T-helper 2 cell (primary cell): ENCODE measurements around the gene TLL2.
"Not testable (repeated sequence)": the region's sequence is repeated elsewhere in the genome, so short reads cannot be mapped to it uniquely, and the experiment has no call there.

Experiments used
- DNase-seq, 5 experiments: peaks; one replicate each; pipeline versions ENCODE4 v3.0.0 to v3.0.0-alpha.2; 2012 to 2022
- total RNA-seq, 2 donors: gene quantifications; one replicate each; lab custom pipeline; 2026; lab: John Stamatoyannopoulos, UW

TLL2 gene
- 0 to 0.47 reads per million in 2 donors for total RNA-seq

DNA sequence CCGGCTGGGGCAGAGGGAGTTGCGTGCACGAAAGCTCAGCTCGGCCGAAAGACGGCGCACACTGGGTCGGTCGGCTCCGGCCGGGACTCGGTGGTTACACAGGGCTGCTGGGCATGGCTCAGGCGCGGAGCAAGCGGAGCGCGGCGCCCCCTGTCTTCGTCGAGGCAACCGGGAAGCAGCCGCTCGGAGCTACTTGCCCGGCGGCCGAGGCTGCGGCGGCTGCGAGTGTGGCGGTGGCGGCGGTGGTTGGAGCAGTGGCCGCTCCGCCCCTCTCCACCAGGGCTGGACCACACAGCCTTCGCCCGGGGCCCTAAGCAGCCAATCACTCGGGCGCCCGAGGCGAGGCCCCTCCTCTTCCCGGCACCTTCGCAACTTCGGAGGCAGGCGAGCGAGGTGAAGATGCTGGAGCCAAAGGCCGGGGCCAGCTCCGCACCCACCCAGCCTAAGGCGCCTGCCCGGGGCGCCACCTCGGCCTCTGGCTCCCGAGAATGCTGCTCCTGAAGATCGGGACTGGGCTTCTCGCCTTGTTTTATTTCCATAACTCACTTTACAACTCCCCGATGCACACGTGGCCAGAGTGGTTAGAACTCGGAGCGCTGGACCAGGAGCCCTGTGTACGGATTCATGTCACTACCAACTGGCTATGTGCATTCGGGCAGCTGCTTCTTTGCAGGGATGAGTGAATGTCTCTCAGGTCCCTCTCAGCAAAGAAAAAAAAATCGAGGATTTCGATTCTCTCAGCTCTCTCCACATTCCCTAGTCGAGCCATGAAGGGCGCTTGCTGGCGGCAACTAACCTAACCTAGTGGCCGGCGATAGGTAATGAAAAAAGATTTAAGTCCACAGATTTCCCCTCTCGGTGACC lies at the start of gene TLL2:
TLL2 (minus strand) TSS at position 229 of the 864 bp plus-strand sequence. CDS start 241 bp downstream, outside the sequence.
- peak in 4 of 5 experiments; percentile 16 to 72 (median 38) for DNase-seq

DNA sequence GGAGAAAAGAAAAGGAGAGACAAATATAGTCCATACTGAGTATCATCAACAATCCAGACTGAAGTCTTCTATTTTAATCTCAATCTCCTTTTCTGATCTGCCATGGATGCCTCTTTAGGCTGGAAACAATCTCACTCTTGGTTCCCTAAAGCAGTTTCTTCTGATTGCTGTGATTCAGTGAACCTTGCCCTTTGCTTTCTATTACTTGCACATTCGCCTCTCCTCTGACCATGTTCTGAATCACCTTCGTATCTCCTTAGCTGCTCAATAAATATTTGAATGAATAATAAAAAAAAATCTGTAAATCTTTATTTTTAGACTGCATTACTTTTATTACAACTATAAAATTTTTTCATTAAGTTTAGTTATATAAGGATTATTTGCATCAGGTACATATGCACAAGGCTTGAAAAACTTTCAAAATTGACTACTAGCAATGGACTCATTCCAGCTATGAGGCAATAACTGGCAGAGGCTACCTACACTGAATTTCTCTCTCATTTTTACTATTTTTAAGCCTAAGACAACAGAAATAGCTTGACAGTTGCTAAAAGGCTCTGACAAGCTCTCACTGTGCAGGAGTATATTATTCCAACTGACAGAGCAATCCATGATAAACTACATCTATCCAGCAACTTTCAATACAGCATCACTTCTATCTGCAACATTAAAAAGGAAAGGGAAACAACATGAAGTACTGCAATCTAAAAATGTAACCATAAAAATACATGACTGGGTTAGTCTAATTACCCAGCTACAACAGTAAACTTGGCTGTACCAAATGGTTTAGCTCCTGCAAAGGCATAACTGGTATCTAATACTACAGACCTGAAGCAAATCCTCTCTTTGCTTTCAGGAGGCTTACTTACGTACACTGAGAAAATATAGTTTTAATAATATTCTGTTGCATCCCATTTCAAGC lies 47.5 kb upstream of the TLL2 start:
- no peak for DNase-seq

DNA sequence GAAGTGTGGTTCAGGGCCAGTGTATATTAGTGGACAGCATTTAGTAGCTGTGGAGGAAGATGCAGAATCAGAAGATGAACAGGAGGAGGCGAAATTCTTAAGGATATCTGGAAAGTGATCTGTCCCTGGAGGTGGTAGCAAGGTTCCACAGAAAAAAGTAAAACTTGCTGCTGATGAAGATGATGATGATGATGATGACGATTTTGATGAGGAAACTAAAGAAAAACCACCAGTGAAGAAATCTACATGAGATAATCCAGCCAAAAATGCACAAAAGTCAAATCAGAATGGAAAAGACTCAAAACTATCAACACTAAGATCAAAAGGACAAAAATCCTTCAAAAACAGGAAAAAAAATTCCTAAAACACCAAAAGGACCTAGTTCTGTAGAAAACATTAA lies 46.8 kb upstream of the TLL2 start:
- DNase-seq: no peak

DNA sequence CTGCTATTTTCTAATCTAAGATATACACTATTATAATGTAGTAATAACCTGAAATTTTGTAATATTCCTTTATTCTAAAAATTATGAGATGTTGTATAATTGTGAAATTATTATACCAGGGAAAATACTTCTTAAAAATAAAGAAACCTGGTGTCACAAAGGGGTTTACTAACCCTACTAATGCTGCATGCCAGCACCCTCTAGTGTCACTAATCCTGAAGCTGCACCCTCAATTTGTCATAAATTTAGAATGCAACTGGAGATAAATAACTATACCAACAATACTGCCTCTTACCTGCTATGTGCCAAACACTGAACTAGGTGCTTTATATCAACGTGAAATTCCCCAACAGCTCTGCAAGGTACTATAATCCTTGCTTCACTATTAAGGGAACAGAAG lies 42.3 kb upstream of the TLL2 start:
- DNase-seq: peak in 1 of 5 experiments; percentile 15

DNA sequence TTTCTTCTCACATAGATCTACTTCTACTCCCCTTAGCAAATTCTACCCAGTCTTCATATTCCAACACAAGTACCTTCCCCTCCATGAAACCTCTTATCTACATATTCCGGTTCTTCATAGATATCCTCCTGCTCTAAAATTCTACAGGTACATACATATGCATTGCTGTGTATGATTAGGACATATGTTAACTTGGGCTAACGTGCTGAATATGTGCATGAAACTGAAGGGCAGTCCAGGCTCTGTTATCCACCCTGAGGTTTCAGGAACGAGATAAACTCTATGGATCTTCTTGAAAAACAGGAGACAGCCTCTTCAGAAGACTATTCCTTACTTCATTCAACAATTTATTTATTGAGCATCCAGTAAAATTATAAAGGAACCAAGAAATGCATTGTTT lies 41.6 kb upstream of the TLL2 start:
- DNase-seq: no peak

DNA sequence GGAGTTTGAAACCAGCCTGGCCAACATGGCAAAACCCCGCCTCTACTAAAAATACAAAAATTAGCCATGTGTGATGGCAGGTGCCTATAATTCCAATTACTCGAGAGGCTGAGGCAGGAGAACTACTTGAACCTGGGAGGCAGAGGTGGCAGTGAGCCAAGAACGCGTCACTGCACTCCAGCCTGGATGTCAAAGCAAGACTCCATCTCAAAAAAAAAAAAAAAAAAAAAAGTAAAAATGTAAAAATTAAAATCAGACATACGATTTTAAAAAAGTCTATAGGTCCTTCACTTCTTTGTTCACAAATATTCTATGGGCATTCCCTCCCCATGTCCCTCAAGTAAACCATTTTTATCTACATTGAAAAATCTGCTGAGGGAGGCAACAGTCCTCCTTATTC lies 34.9 kb upstream of the TLL2 start:
- no peak for DNase-seq

DNA sequence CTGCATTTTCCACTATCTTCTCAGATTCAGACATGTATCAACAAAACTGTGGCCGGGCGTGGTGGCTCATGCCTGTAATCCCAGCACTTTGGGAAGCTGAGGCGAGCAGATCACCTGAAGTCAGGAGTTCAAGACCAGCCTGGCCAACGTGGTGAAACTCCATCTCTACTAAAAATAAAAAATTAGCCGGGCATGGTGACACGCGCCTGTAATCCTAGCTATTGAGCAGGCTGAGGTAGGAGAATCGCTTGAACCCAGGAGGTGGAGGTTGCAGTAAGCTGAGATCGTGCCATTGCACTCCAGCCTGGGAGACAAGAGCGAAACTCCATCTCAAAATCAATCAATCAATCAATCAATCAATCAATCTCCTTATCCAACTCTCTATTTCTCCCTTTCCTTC lies 31.8 kb upstream of the TLL2 start:
- not testable (repeated sequence) for DNase-seq

DNA sequence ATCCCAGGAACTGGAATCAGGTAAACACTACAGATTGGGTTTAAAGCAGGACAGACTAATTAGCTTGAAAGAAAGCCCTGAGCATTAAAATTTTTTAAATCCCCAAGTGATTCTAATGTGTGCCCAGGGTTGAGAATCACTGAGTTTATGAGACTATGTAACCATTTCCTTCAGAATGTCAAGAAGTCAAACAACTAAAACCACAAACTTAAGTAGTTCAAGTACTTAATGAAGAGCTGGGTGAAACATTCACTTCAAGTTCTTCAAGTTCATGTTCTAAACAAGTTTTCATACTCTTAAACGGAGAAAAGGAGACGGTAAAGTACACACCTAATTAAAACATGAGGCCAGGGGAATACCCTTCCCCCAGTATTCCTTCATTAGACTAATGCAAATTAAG lies 28.2 kb upstream of the TLL2 start:
- DNase-seq: no peak

DNA sequence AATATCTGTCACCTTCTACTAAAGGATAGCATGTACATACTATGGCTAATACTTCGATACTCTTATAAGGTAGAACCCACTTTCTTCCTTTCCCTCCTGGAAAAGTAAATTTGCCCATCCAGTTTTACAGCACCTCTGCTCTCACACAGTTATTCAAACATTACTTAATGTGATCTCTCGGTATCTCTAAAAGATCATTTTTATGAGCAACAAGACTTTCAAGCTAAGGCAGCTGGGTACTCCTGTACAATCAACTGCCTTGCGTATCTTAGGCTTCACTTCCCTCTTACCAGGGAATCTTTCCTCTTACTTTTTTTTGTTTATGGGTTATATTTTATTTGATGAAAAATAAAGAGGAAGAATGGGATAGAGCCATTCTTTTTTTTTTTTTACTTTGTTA lies 26.5 kb upstream of the TLL2 start:
- no peak for DNase-seq

DNA sequence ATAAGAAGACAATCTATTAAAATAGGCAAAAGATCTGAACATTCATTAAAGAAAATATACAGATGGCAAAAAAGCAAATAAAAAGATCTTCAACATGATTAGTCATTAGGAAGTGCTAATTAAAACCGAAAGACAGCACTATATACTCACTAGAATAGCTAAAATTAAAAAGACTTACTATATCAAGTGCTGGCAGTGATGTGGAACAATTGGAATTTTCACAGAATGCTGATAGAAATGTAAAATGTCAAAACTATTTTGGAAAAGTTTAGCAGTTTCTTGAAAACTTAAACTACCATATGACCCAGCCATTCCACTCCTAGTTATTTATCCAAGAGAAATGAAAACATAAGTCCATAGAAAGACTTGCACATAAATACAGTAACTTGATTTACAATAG lies 25.0 kb upstream of the TLL2 start:
- DNase-seq: no peak

DNA sequence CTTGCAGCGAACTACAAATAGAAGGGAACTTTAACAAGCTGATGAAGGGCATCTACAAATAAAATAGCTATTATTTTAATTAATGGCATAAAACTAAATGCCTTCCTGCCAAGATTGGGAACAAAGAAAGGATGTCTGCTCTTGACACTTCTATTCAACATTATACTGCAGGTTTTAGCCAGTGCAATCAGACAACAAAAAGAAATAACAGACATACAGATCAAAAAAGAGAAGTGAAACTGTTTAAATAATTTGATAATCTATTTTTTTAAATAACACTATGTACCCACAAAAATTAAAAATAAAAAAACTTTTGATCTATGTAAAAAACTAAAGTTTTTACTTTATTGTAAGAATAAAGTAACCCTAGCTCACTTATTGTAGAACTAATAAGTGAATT lies 22.4 kb upstream of the TLL2 start:
- DNase-seq: no peak

DNA sequence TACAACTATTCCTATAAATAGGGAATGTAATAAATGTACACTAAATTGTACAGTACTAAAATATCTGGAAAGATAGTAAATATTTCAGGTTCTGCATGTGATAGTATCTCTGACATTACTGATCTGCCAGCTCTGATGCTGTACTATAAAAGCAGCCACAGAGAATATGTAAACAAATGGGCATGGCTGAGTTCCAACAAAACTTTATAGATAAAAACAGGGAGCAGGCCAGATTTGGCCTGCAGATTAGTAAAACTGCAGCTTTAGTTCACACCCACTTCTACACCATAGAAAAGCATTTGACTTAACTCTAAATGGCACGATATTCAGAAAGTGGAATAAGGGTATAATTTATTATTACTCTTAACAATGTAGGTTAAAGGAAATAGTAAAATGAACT lies 18.8 kb upstream of the TLL2 start:
- DNase-seq: no peak

DNA sequence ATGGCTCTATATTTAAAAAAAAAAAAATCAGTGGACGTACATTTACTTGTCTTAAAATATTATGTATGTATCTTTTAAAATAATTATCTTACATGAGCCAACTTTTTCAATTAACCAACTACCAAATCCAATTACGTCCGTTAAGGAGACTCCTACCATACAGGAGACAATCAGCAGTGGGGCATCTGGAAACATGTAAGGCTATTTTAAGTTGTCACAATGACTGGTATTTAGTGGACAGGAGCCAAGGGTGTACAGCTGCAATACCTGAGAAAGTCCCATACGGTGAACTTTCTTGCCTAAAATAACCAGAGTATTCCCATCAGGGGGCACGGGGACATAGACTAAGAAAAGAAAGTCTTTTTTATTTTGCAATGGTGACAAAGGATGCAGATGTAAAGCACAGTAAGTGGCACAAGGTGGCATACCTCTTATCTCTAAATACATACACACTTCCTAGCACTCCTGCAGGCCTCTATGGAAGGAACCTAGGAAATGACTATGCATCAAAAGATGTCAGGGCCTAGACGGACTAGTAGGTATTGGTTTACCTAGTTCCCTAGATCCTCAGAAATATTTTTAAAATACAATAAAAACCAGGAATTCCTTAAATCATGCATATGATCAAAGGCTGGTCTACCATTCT lies 16.0 kb upstream of the TLL2 start:
- DNase-seq: no peak

DNA sequence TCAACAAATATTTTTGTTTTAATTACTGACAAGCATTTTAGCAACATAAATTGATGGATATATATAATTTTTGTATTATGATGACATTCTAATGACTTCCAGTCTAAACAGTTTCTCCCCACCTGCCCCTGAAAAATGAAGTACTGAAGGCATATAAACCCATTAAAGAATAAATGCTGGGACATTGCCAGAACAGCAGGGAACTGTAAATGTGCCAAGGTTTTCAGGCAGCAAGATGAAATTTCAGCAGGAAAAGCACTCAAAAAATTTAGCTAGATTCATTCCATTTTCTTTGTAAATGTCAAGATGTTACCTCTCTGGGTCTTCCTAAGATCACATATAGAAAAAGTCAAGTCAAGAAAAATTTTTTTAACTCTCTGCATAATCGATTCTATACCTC lies 11.0 kb upstream of the TLL2 start:
- DNase-seq: no peak

DNA sequence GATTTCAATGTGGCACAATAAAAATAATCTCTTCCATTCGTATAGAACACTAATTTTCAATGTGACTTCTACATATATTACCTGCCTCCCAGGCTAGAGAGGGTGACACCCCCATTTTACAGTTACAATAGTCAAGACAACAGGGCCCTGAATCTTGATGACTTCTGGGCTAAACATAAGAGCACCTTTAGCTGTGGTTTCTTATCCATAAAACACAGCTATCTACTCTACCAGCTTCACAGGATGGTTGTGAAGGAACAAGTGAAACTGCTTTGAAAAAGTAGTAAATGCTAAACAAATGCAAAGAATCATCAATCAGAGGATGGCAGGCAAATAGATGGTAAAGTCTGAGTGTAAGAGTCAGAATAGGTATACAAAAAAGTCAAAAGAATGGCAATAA lies 3.6 kb upstream of the TLL2 start:
- DNase-seq: no peak

DNA sequence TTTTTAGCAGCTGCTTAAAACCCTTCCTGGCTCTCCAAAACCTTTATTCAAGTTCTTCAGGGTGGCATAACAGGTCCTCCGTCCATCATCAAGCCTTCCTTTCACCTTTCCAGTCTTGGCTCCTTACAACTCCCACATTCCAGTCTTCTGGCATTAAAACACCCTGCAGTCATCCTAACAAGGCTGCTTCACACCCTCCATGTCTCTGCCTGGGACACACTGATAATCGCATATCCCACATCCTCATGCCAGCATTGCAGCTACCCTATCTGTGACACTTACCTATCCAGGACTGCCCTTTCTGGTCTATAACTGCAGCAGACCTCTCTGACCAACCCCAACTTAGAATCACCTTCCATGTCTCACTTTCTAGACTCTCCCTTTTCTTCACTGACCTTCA lies 2.6 kb upstream of the TLL2 start:
- DNase-seq: no peak

DNA sequence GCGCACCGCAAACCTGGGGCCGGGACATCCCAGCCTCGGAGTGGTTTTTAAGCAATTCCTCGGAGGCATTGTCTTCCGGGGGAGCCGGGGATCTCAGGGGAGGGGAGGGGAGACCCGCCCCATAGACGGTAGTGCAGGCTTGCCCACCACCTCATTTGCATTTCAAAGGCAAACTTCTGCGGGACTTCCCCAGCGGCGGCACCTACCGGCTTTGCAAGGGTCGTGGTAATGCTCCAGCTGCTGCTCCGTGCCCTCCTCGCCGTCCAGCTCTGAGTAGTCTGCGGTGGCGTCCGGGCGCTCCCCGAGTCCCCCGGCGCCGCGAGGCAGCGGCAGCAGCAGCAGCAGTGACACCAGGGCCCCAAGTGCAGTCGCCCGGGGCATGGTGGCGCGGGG lies 425 bp downstream of the TLL2 start:
- DNase-seq: peak in 4 of 5 experiments; percentile 12 to 46 (median 31)

DNA sequence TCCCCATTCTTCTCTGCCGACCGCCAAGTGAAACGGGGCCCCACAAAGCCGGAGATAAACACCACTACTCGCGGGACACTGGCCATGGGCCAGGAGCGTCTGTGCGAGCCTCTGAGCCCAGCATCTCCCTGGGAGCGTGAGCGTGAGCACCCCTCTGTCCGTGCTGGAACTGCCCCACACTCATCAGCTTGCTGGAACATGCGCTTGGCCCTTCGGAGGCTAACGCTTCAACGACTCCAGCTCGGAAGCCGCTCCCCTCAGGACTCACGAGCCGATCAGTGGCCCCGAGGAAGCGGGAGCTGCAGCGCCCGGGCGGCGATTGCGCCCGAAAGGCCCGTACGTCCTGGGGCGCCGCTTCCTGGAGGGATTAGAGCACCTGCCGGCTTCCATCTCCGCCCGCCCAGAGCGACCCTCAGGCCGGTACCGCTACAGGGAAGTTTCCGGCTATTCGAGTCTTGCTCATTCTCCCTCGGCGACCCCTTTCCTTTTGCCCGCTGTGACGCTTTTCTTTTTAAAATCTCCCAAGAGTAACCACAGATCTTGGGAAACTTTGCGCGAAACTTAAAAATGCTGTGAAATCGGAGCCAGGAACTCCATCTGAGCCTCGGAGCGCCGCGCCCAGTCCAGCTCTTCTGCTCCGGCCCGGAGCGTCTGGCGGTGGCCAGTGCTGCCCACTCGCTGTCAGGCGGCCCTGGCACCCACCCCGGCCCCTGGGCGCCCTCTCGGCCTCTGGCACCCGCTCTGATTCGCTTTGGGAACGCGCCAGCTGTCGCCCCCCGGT lies 1.0 kb downstream of the TLL2 start:
- DNase-seq: peak in 1 of 5 experiments; percentile 3

DNA sequence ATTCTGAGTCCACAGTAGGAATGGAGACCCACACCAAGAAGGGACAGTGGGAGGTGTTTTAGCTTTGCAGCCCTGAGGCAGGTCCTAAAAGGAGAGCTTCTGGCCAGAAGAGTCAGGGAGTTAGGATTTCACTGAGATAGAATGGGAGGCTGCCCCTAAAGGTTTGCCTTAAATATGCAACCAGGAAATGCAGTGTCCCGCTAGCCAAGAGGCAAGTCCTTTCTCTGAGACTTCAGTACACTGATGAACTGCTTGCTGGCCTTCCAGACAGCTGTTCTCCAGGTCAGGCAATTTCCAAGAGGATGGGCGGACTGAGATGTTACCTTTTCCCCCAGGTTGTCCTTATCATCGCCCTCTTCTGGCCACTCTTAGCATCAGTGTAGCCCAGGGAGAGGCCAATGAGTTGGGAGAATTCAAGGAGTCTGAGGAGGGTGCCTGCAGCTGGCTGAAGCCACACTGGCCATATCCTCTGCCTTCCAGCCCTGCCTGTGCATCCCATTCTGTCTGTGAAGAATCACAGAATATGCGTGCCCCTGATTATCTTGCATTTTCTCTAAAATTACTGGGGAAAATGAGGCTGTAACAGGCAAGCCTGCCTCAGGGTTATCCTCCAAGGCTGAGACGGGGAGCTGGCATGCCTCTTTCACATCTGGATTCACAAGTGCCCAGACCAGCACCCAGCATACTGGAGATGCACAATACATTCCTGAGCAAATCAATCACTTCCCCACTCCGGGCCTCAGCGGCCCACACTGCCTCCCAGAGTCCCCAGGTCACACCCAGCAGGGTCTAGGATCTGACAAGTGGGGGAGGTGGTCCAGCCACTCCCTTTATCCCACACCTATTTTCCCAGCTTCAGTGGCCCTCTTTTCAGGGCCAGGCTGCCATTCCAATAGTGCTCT lies 2.4 kb downstream of the TLL2 start:
- peak in 1 of 5 experiments; percentile 8 for DNase-seq

DNA sequence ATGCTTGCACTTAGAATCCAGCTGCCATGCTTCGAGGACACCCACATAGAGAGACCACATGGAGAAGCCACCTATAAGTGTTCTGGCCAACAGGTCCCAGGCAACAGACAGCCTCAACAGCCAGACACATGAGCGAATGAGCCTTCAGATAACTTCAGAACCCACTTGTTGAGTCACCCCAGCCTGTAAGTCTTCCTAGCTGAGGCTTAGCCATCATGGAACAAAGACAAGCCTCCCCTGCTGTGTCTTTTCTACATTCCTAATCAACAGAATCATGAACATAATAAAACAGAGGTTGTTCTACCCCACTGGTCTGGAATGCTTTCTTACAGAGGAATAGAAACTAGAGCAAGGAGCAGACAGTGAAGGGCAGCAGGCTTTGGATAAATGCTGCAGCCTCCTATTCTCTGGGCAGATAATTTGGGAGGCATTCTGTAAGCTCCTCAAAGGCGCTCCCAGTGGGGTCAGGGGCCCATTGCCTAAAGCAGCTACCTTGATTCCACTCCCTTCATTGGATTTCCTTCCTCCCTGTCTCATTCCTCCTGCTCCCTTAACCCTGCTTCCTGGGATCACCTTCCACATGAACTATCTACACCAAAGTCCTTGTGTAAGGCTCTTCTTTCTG lies 4.6 kb downstream of the TLL2 start:
- no peak for DNase-seq

DNA sequence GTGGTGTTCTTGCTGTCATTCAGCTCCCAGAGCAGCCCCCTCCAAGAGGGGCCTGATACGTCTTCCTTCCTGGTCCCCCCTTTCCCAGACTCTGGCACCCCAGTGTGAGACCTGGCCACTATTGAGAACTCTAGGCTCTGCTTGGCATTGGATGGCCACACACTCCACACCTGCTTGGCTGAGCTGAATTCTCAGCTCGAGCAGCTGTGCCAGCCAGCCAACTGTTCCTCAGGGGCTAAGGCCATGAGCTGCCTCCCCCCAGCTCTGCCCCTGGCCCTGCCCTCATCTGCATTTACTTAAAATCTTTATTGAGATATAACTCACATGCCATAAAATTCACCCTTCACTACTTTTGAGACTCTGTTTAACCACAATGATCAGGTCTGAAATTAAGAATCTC lies 6.7 kb downstream of the TLL2 start:
- DNase-seq: no peak
